GM18951 (cell line): ENCODE measurements around the gene JCHAIN.

ENCODE experiments used
- POLR2A ChIP-seq: IDR thresholded peaks from 4 replicates; pipeline ENCODE4 v1.6.1; 2011; ENCODE audit warnings: mild to moderate bottlenecking; ENCODE audit not compliant: insufficient read length, insufficient read depth; ENCODE audit errors: extremely low read depth
- in situ Hi-C: fragments of 300-500 bp; cut with MboI; formaldehyde crosslinking; loops from one replicate; pipeline ENCODE4 v1.12.0; 2022; ENCODE audit warnings: low sequenced_read_pairs, mixed read lengths, inconsistent platforms; ENCODE audit not compliant: unreplicated experiment

Gene JCHAIN

GRCh38 chr4:70613306-70614183, 52.8 kb downstream of the JCHAIN start:
- no peak for TF ChIP-seq POLR2A
- in situ Hi-C loops: loop anchor here (25.0 kb wide), 1 partner anchor 1099 kb away; no protein-coding TSS in a partner anchor

DNA sequence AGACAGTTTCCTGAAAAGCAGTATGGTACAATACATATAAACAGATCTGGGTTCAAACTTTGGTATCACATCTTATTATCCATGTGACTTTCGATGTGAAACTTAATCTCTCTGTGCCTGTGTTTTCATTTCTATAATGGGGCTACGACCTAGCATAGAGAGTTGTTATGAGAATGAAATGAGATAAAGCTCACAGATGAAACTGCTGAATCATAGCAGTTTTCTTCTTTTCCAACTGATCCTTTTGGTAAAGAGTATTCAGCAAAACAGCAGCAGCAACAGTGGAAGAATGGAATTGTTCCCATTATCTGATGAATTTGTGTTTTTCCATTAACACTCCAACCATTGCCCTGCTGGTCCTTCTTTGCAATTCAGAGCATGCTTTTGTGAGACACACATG, 58.0 kb downstream of the JCHAIN start:
- no peak for TF ChIP-seq POLR2A
- in situ Hi-C loops: loop anchor here (25.0 kb wide), 1 partner anchor 1104 kb away; no protein-coding TSS in a partner anchor

- in situ Hi-C loops: loop anchor here (25.0 kb wide), 1 partner anchor 1105 kb away; no protein-coding TSS in a partner anchor
- no peak for TF ChIP-seq POLR2A
Measured at GRCh38 chr4:70607334-70607853, 58.9 kb downstream of the JCHAIN start.

- in situ Hi-C loops: loop anchor here (25.0 kb wide), 1 partner anchor 1106 kb away; no protein-coding TSS in a partner anchor
Measured at GRCh38 chr4:70606459-70606858, 59.8 kb downstream of the JCHAIN start.

More at GRCh38 chr4:70606459-70606858, 59.8 kb downstream of the JCHAIN start:
- no peak for TF ChIP-seq POLR2A
